HepG2 (cell line): ENCODE measurements around the gene DCAF15. TPM values are rescaled to one million over a fixed set of nuclear protein-coding genes. Genes with fewer than 3 reads are reported as not detected.

Experiments
- CENPX ChIP-seq: sonication (generic); formaldehyde crosslinking; IDR thresholded peaks from 2 replicates; pipeline ENCODE4 v1.9.0; 2021; ENCODE audit warnings: mild to moderate bottlenecking, missing genetic modification reagents, moderate library complexity
- CTCF ChIP-seq: sonication (generic); formaldehyde crosslinking; IDR thresholded peaks from 2 replicates; pipeline ENCODE4 v1.5.0; 2020; ENCODE audit warnings: mild to moderate bottlenecking, missing genetic modification reagents, moderate library complexity
- GATAD2A ChIP-seq: IDR thresholded peaks from 2 replicates; pipeline ENCODE4 v1.6.1; 2016
- HDAC2 ChIP-seq: sonication (generic); formaldehyde crosslinking; IDR thresholded peaks from 2 replicates; pipeline ENCODE4 v1.4.0; 2020; ENCODE audit warnings: missing genetic modification reagents
- KDM3A ChIP-seq: IDR thresholded peaks from 2 replicates; pipeline ENCODE4 v1.6.1; 2018; ENCODE audit warnings: low read depth, missing compliant biosample characterization
- NCOR1 ChIP-seq: fragments of 200-600 bp; sonication (generic); IDR thresholded peaks from 2 replicates; pipeline ENCODE4 v1.7.0; 2017; ENCODE audit warnings: antibody characterized with exemption, low read length, borderline replicate concordance
- TP53 ChIP-seq: sonication (generic); formaldehyde crosslinking; conservative IDR thresholded peaks from 2 replicates; pipeline ENCODE4 v1.4.0; 2020; ENCODE audit warnings: missing genetic modification reagents
- ZBTB8A ChIP-seq: sonication (generic); formaldehyde crosslinking; IDR thresholded peaks from 2 replicates; pipeline ENCODE4 v1.4.0; 2020; ENCODE audit warnings: mild to moderate bottlenecking, low read depth, missing genetic modification reagents, borderline replicate concordance
- ZNF335 ChIP-seq: sonication (generic); formaldehyde crosslinking; IDR thresholded peaks from 2 replicates; pipeline ENCODE4 v1.4.0; 2020; ENCODE audit warnings: missing genetic modification reagents
- ZNF407 ChIP-seq: sonication (generic); formaldehyde crosslinking; IDR thresholded peaks from one replicate; pipeline ENCODE4 v1.5.1; 2020; ENCODE audit warnings: mild to moderate bottlenecking, missing genetic modification reagents; ENCODE audit errors: not compliant biosample characterization
- ZNF432 ChIP-seq: sonication (generic); formaldehyde crosslinking; IDR thresholded peaks from 2 replicates; pipeline ENCODE4 v1.5.0; 2020; ENCODE audit warnings: missing genetic modification reagents, mild to moderate bottlenecking, borderline replicate concordance
- ZNF768 ChIP-seq: sonication (generic); formaldehyde crosslinking; IDR thresholded peaks from 2 replicates; pipeline ENCODE4 v1.4.0; 2020; ENCODE audit warnings: missing genetic modification reagents
- ZNF792 ChIP-seq: IDR thresholded peaks from 2 replicates; pipeline ENCODE4 v1.6.1; 2016
- polyA plus RNA-seq, 8 experiments: library from polyadenylated mRNA; depleted of rRNA in 3 of 8; stranded (reverse) in 7 of 8; unstranded in 1 of 8; fragments of >200 nt; fragmentation: Illumina TruSeq in 4 of 8; extraction: Trizol in 4 of 8; gene quantifications; 2 replicates each; pipeline versions ENCODE4 v1.2.1 to v1.2.3, GENCODE V29; 2011 to 2016; ENCODE audit warnings: low read depth in 4 of 8, missing spikeins in 1 of 8, mixed read lengths in 1 of 8; ENCODE audit not compliant: insufficient read depth in 1 of 8
- total RNA-seq, 5 experiments: library from RNA; depleted of rRNA; stranded (reverse); fragments of >200 nt; fragmentation: Illumina TruSeq; extraction: Trizol; gene quantifications; 2 replicates each; pipeline ENCODE4 v1.2.3, GENCODE V29; 2016; ENCODE audit warnings: low read depth in 1 of 5
- TF ChIP-seq, protein P1 (sequence below): sonication (generic); formaldehyde crosslinking; IDR thresholded peaks from 2 replicates; pipeline ENCODE4 v1.8.1; 2023; ENCODE audit warnings: mild to moderate bottlenecking, moderate library complexity, missing genetic modification reagents

DCAF15 gene
- total and polyA plus RNA-seq, 2 of the 13 experiments (the other 11 are each of a cell fraction or from before 2014, with no cell fraction given) = 13.6 to 14.0 TPM

DNA sequence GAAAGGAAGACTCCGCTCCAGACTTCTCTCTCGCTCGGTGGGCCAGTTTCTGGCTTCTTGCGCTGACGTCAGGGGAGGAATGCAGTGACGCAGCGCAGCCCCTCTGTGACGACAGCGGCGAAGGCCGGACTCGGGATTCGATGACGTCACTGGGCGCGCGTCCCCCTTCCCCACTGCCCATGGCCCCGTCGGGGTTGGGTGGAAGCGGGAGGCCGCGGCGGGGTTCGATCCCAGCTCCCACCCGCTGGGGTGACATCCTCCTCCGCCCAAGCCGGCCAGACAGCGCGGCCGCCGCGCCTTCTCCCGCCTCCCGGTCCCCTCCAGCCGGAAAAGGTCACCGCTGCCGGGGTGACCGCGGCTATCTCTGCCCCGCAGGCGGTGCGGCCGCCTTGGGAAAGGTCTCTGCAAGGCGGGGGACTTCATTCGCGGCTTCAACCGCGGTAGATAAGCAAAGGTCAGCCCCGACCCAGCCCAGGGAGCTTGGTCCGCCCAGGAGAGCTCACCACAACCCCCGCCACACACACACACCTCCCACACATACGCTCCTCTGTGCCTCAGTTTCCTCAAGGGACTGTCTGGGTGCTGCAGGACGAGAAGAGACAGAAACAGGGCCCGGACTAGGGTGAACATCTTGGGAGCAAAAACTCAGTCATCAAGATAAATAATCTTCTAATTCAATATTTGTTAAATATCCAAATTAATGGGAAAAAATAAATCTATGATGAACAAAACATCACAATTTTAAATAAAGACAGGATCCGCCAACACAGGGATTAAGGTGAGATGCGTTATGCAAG lies 54.7 kb downstream of the DCAF15 start (continued):
- TF ChIP-seq ZNF407 (CRISPR knock-in tag) (no peak), NCOR1 (peak; percentile 33; the same call in 1 of the 2 replicates), ZNF768 (CRISPR knock-in tag) (peak; percentile 53; the same call in 1 of the 2 replicates), HDAC2 (peak; percentile 74), ZNF335 (CRISPR knock-in tag) (peak; percentile 66; the same call in 1 of the 2 replicates), ZNF432 (CRISPR knock-in tag) (no peak), CENPX (CRISPR knock-in tag) (no peak), ZNF792 (peak; percentile 84; the same call in 1 of the 2 replicates), CTCF (0 out of 2 replicates have a peak, but pooled peaks have one; percentile 7), ZBTB8A (CRISPR knock-in tag) (no peak), GATAD2A (CRISPR knock-in tag) (peak; percentile 56), TP53 (CRISPR knock-in tag) (peak; percentile 24; the same call in 1 of the 2 replicates), KDM3A (CRISPR knock-in tag) (peak; percentile 59)
- TF ChIP-seq, protein P1, sequence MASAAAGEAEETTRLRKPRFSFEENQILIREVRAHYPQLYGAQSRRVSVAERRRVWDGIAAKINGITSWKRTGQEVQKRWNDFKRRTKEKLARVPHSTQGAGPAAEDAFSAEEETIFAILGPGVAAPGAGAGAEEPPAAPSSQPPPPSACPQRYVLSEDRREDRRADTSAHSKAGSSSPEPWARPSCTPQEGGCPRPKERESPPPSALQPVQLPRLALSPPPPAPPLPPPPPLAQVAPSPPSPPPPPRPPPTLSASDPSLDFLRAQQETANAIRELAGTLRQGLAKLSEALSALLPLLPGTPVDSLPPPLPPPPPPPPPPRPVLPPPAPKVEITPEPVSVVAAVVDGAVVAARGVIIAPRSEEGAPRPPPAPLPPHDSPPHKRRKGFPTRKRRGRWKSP (CRISPR knock-in tag) = peak; percentile 49; the same call in 1 of the 2 replicates
